HEK293T (cell line): ENCODE measurements around the gene UBA3.

Experiments used
- ELF4 ChIP-seq: fragments of 450-650 bp; IDR thresholded peaks from 2 replicates; pipeline ENCODE4 v1.6.1; 2017; ENCODE audit warnings: antibody characterized with exemption
- NFRKB ChIP-seq: fragments of 450-650 bp; IDR thresholded peaks from 2 replicates; pipeline ENCODE4 v1.6.1; 2016; ENCODE audit warnings: mild to moderate bottlenecking, moderate library complexity
- SP1 ChIP-seq: fragments of 450-650 bp; IDR thresholded peaks from 2 replicates; pipeline ENCODE4 v1.6.1; 2017
- SUZ12 ChIP-seq: fragments of 450-650 bp; IDR thresholded peaks from 2 replicates; pipeline ENCODE4 v1.6.1; 2016; ENCODE audit warnings: mild to moderate bottlenecking

GRCh38 chr3:69088063-69088462, 7.9 kb upstream of the UBA3 start:
- TF ChIP-seq ELF4 (no peak), SP1 (no peak), NFRKB (no peak), SUZ12 (no peak)
